ENCODE measurements around the gene FAM76B. TPM values are rescaled to one million over a fixed set of nuclear protein-coding genes. Genes with fewer than 3 reads are reported as not detected.

The FAM76B gene
- polyA plus RNA-seq, 1 experiment = 21.2 TPM

- no peak for TF ChIP-seq CTCF (IDR thresholded peaks at IDR 0.05; ENCODE audit: low read depth, low read length)
- no peak overlapping the region for H3K4me3 ChIP-seq (ENCODE audit: low read depth, low read length)
- ChIA-PET CTCF (interaction anchor here (0.9 to 1.5 kb wide), 2 partner anchors 549 to 601 kb away, joined by 3 read pairs; no protein-coding TSS in a partner anchor), POLR2A (no interaction called here)
- peaks cover 3% of the 10 kb centered on the region; the same call in 1 of the 2 replicates for H3K9me3 ChIP-seq (ENCODE audit: control insufficient read depth, insufficient read depth, low read length)
- H3K27ac ChIP-seq (ENCODE audit: low read depth, low read length) = no peak overlapping the region
- H3K27me3 ChIP-seq (ENCODE audit: control insufficient read depth, insufficient read depth, low read length) = no peaks in the 10 kb centered on the region
- no peak for DNase-seq (ENCODE audit: low read depth, low spot score)
Observed at GRCh38 chr11:95793116-95793515, 3.5 kb upstream of the FAM76B start.

- CTCF ChIA-PET = interaction anchor here (0.9 to 1.5 kb wide), 2 partner anchors 549 to 601 kb away, joined by 3 read pairs; no protein-coding TSS in a partner anchor
- no peak overlapping the region for H3K27ac ChIP-seq (ENCODE audit: low read depth, low read length)
- no peak overlapping the region for H3K4me3 ChIP-seq (ENCODE audit: low read depth, low read length)
- no peak for DNase-seq (ENCODE audit: low read depth, low spot score)
- H3K27me3 ChIP-seq (ENCODE audit: control insufficient read depth, insufficient read depth, low read length) = no peaks in the 10 kb centered on the region
- POLR2A ChIA-PET = no interaction called here
- TF ChIP-seq CTCF (IDR thresholded peaks at IDR 0.05; ENCODE audit: low read depth, low read length) = no peak
- peaks cover 3% of the 10 kb centered on the region; the same call in 1 of the 2 replicates for H3K9me3 ChIP-seq (ENCODE audit: control insufficient read depth, insufficient read depth, low read length)
Observed at GRCh38 chr11:95792700-95793099, 3.1 kb upstream of the FAM76B start.

GRCh38 chr11:95792200-95792599 is 2.6 kb upstream of the FAM76B start:
- Histone ChIP-seq H3K27ac (ENCODE audit: low read depth, low read length) (no peak overlapping the region), H3K9me3 (ENCODE audit: control insufficient read depth, insufficient read depth, low read length) (peaks cover 3% of the 10 kb centered on the region; the same call in 1 of the 2 replicates), H3K27me3 (ENCODE audit: control insufficient read depth, insufficient read depth, low read length) (no peaks in the 10 kb centered on the region), H3K4me3 (ENCODE audit: low read depth, low read length) (no peak overlapping the region; the same call in 1 of the 2 replicates)
- no peak for TF ChIP-seq CTCF (IDR thresholded peaks at IDR 0.05; ENCODE audit: low read depth, low read length)
- DNase-seq (ENCODE audit: low read depth, low spot score) = no peak
- ChIA-PET CTCF (interaction anchor here (0.6 to 2.4 kb wide), 5 partner anchors 550 to 1276 kb away, joined by 3 to 14 read pairs (median 3); partner anchors contain the start of gene MAML2), POLR2A (interaction anchor here (0.5 kb wide), 1 partner anchor 95 kb away, joined by 3 read pairs; no protein-coding TSS in a partner anchor)

- no peaks in the 10 kb centered on the region for H3K27me3 ChIP-seq (ENCODE audit: control insufficient read depth, insufficient read depth, low read length)
- no peak for DNase-seq (ENCODE audit: low read depth, low spot score)
- H3K4me3 ChIP-seq (ENCODE audit: low read depth, low read length) = peak overlapping the region; percentile 86
- H3K9me3 ChIP-seq (ENCODE audit: control insufficient read depth, insufficient read depth, low read length) = peaks cover 3% of the 10 kb centered on the region; the same call in 1 of the 2 replicates
- POLR2A ChIA-PET = interaction anchor here (0.5 to 1.8 kb wide), 2 partner anchors 95 to 598 kb away, joined by 3 to 8 read pairs; partner anchors contain the start of genes CCDC82 and JRKL
- no peak for TF ChIP-seq CTCF (IDR thresholded peaks at IDR 0.05; ENCODE audit: low read depth, low read length)
- CTCF ChIA-PET = interaction anchor here (0.6 to 2.4 kb wide), 3 partner anchors 551 to 1275 kb away, joined by 3 to 14 read pairs (median 7); partner anchors contain the start of gene MAML2
- H3K27ac ChIP-seq (ENCODE audit: low read depth, low read length) = no peak overlapping the region
Observed at GRCh38 chr11:95791709-95792033, 2.1 kb upstream of the FAM76B start.

GRCh38 chr11:95790933-95791708 is 1.5 kb upstream of the FAM76B start:
- H3K27ac ChIP-seq (ENCODE audit: low read depth, low read length) = peak overlapping the region; percentile 98

More at GRCh38 chr11:95790933-95791708, 1.5 kb upstream of the FAM76B start:
- CTCF ChIA-PET = interaction anchor here (0.6 to 2.4 kb wide), 4 partner anchors 27 to 1275 kb away, joined by 3 to 14 read pairs (median 6); partner anchors contain the start of gene MAML2
- Histone ChIP-seq H3K9me3 (ENCODE audit: control insufficient read depth, insufficient read depth, low read length) (peaks cover 3% of the 10 kb centered on the region; the same call in 1 of the 2 replicates), H3K4me3 (ENCODE audit: low read depth, low read length) (peak overlapping the region; percentile 86), H3K27me3 (ENCODE audit: control insufficient read depth, insufficient read depth, low read length) (no peaks in the 10 kb centered on the region)
- POLR2A ChIA-PET = interaction anchor here (0.5 to 1.8 kb wide), 3 partner anchors 211 to 598 kb away, joined by 3 to 8 read pairs (median 6); partner anchors contain the start of genes CCDC82 and JRKL
- no peak for TF ChIP-seq CTCF (IDR thresholded peaks at IDR 0.05; ENCODE audit: low read depth, low read length)
- no peak for DNase-seq (ENCODE audit: low read depth, low spot score)

Data from AG04450 (cell line).